ENCODE measurements around the gene CDC34. TPM values are rescaled to one million over a fixed set of nuclear protein-coding genes. Genes with fewer than 3 reads are reported as not detected.
A peak's percentile ranks its signal among the peaks of the same experiment; 100 is the strongest.

The CDC34 gene
- total RNA-seq, result 10 to 100 TPM; 40.2 to 86.2 TPM

GRCh38 chr19:531753-532560, at the start of gene CDC34:
Gene CDC34, plus strand, starts transcription at chr19:531760. Its CDS starts 172 bp downstream, at chr19:531932.
- H3K27me3 ChIP-seq (replicated peaks; ENCODE audit: insufficient read depth), result no peaks in the 10 kb centered on the region
- peaks cover 13 to 34% of the 10 kb centered on the region in 2 donors for H3K4me1 ChIP-seq (ENCODE audit: control insufficient read depth in 1 of 2, low read depth in 2 of 2)
- TF ChIP-seq CTCF (IDR thresholded peaks at IDR 0.05), result no peak
- DNase-seq (ENCODE audit: low spot score) (no peak), ATAC-seq (ENCODE audit: insufficient number of reproducible peaks, low FRiP score, low read depth) (no peak)
- H3K27ac ChIP-seq, result peak within 1 kb of the TSS; percentile 84 to 95
- H3K4me3 ChIP-seq, result peak within 1 kb of the TSS; percentile 99
- no peaks in the 10 kb centered on the region for H3K9me3 ChIP-seq
- peaks cover 17% of the 10 kb centered on the region for H3K36me3 ChIP-seq

- H3K4me3 ChIP-seq, result no peak overlapping the region
- ATAC-seq (ENCODE audit: insufficient number of reproducible peaks, low FRiP score, low read depth) (no peak), DNase-seq (ENCODE audit: low spot score) (no peak)
- no peaks in the 10 kb centered on the region for H3K36me3 ChIP-seq
- H3K9me3 ChIP-seq, result no peaks in the 10 kb centered on the region
- H3K27me3 ChIP-seq (replicated peaks; ENCODE audit: insufficient read depth), result no peaks in the 10 kb centered on the region
- TF ChIP-seq CTCF (IDR thresholded peaks at IDR 0.05), result no peak
- H3K27ac ChIP-seq, result no peak overlapping the region
- peaks cover 0 to 6% of the 10 kb centered on the region in 2 donors for H3K4me1 ChIP-seq (ENCODE audit: control insufficient read depth in 1 of 2, low read depth in 2 of 2)
Measured at GRCh38 chr19:482186-483041, 49.1 kb upstream of the CDC34 start.

GRCh38 chr19:483332-484072, 48.1 kb upstream of the CDC34 start:
- TF ChIP-seq CTCF (IDR thresholded peaks at IDR 0.05), result no peak
- no peak for DNase-seq (ENCODE audit: low spot score)
- peaks cover 0 to 6% of the 10 kb centered on the region in 2 donors for H3K4me1 ChIP-seq (ENCODE audit: control insufficient read depth in 1 of 2, low read depth in 2 of 2)
- no peak overlapping the region for H3K4me3 ChIP-seq
- no peaks in the 10 kb centered on the region for H3K36me3 ChIP-seq
- no peak overlapping the region for H3K27ac ChIP-seq
- no peak for ATAC-seq (ENCODE audit: insufficient number of reproducible peaks, low FRiP score, low read depth)
- H3K9me3 ChIP-seq, result no peaks in the 10 kb centered on the region
- no peaks in the 10 kb centered on the region for H3K27me3 ChIP-seq (replicated peaks; ENCODE audit: insufficient read depth)

GRCh38 chr19:484494-484893, 47.1 kb upstream of the CDC34 start:
- H3K36me3 ChIP-seq, result no peaks in the 10 kb centered on the region
- peaks cover 0 to 9% of the 10 kb centered on the region in 2 donors for H3K4me1 ChIP-seq (ENCODE audit: control insufficient read depth in 1 of 2, low read depth in 2 of 2)
- ATAC-seq (ENCODE audit: insufficient number of reproducible peaks, low FRiP score, low read depth), result no peak
- no peaks in the 10 kb centered on the region for H3K27me3 ChIP-seq (replicated peaks; ENCODE audit: insufficient read depth)
- TF ChIP-seq CTCF (IDR thresholded peaks at IDR 0.05), result no peak
- H3K9me3 ChIP-seq, result no peaks in the 10 kb centered on the region
- H3K27ac ChIP-seq, result no peak overlapping the region
- no peak for DNase-seq (ENCODE audit: low spot score)
- H3K4me3 ChIP-seq, result no peak overlapping the region

All from thoracic aorta (tissue), 2 donors.